ENCODE data around the gene CR1L.

DNA sequence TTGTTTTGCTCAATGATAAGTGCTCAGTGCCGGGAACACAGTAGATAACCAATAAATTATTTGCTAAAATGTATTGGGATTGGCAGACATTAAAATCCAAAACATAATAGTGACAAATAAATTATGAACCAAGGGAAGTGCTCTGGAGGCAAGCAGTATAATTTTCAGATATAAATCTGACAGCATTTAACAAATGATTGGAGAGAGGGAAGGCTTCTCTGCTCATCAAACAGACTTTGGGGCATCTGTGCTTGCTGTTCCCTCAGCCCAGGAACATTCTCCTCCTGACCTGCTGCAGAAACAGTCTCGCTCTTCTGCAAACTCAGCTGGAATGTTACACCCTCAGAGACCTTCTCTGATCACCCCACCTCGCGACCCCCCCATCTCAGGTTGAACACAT is 109.1 kb downstream of the CR1L start:
- TF ChIP-seq, protein P1, sequence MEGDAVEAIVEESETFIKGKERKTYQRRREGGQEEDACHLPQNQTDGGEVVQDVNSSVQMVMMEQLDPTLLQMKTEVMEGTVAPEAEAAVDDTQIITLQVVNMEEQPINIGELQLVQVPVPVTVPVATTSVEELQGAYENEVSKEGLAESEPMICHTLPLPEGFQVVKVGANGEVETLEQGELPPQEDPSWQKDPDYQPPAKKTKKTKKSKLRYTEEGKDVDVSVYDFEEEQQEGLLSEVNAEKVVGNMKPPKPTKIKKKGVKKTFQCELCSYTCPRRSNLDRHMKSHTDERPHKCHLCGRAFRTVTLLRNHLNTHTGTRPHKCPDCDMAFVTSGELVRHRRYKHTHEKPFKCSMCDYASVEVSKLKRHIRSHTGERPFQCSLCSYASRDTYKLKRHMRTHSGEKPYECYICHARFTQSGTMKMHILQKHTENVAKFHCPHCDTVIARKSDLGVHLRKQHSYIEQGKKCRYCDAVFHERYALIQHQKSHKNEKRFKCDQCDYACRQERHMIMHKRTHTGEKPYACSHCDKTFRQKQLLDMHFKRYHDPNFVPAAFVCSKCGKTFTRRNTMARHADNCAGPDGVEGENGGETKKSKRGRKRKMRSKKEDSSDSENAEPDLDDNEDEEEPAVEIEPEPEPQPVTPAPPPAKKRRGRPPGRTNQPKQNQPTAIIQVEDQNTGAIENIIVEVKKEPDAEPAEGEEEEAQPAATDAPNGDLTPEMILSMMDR (conservative IDR thresholded peaks at IDR 0.05; ENCODE audit: low read depth in 2 of 2), result no peak
- TF ChIP-seq ZNF114 (CRISPR knock-in tag; IDR thresholded peaks at IDR 0.05), result no peak
- no peak for TF ChIP-seq POLR2AphosphoS5 (IDR thresholded peaks at IDR 0.05; ENCODE audit: low read depth)
- no peak for TF ChIP-seq EZH2 (IDR thresholded peaks at IDR 0.05; ENCODE audit: low read depth, unreplicated experiment)
- no peak for TF ChIP-seq EZH2phosphoT487 (IDR thresholded peaks at IDR 0.05; ENCODE audit: unreplicated experiment)
- TF ChIP-seq, protein P2, sequence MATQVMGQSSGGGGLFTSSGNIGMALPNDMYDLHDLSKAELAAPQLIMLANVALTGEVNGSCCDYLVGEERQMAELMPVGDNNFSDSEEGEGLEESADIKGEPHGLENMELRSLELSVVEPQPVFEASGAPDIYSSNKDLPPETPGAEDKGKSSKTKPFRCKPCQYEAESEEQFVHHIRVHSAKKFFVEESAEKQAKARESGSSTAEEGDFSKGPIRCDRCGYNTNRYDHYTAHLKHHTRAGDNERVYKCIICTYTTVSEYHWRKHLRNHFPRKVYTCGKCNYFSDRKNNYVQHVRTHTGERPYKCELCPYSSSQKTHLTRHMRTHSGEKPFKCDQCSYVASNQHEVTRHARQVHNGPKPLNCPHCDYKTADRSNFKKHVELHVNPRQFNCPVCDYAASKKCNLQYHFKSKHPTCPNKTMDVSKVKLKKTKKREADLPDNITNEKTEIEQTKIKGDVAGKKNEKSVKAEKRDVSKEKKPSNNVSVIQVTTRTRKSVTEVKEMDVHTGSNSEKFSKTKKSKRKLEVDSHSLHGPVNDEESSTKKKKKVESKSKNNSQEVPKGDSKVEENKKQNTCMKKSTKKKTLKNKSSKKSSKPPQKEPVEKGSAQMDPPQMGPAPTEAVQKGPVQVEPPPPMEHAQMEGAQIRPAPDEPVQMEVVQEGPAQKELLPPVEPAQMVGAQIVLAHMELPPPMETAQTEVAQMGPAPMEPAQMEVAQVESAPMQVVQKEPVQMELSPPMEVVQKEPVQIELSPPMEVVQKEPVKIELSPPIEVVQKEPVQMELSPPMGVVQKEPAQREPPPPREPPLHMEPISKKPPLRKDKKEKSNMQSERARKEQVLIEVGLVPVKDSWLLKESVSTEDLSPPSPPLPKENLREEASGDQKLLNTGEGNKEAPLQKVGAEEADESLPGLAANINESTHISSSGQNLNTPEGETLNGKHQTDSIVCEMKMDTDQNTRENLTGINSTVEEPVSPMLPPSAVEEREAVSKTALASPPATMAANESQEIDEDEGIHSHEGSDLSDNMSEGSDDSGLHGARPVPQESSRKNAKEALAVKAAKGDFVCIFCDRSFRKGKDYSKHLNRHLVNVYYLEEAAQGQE (IDR thresholded peaks at IDR 0.05; ENCODE audit: unreplicated experiment), result no peak
- TF ChIP-seq, protein P3, sequence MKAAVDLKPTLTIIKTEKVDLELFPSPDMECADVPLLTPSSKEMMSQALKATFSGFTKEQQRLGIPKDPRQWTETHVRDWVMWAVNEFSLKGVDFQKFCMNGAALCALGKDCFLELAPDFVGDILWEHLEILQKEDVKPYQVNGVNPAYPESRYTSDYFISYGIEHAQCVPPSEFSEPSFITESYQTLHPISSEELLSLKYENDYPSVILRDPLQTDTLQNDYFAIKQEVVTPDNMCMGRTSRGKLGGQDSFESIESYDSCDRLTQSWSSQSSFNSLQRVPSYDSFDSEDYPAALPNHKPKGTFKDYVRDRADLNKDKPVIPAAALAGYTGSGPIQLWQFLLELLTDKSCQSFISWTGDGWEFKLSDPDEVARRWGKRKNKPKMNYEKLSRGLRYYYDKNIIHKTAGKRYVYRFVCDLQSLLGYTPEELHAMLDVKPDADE (IDR thresholded peaks at IDR 0.05), result no peak
- TF ChIP-seq CREB1 (CRISPR knock-in tag; IDR thresholded peaks at IDR 0.05; ENCODE audit: low read depth), result no peak
